ENCODE measurements around the gene CHST12.

- TF ChIP-seq CTCF (conservative IDR thresholded peaks at IDR 0.05; ENCODE audit: low read depth, low read length) (no peak), MAFK (IDR thresholded peaks at IDR 0.05; ENCODE audit: low read depth, low read length) (no peak), SMC3 (IDR thresholded peaks at IDR 0.05; ENCODE audit: low read depth, low read length) (no peak), CEBPB (IDR thresholded peaks at IDR 0.05; ENCODE audit: low read depth, low read length) (no peak), CHD1 (IDR thresholded peaks at IDR 0.05; ENCODE audit: low read depth, low read length) (no peak), RCOR1 (IDR thresholded peaks at IDR 0.05; ENCODE audit: insufficient replicate concordance, low read length) (no peak), RAD21 (IDR thresholded peaks at IDR 0.05; ENCODE audit: low read length) (no peak), RFX5 (IDR thresholded peaks at IDR 0.05; ENCODE audit: low read depth, low read length) (no peak), POLR2A (IDR thresholded peaks at IDR 0.05; ENCODE audit: low read depth, low read length) (no peak)
- TF ChIP-seq, protein P1, sequence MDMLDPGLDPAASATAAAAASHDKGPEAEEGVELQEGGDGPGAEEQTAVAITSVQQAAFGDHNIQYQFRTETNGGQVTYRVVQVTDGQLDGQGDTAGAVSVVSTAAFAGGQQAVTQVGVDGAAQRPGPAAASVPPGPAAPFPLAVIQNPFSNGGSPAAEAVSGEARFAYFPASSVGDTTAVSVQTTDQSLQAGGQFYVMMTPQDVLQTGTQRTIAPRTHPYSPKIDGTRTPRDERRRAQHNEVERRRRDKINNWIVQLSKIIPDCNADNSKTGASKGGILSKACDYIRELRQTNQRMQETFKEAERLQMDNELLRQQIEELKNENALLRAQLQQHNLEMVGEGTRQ (IDR thresholded peaks at IDR 0.05; ENCODE audit: low read depth, low read length), result no peak
Measured at GRCh38 chr7:2405601-2406345, 2.4 kb downstream of the CHST12 start.

Data from IMR-90 (cell line).